ENCODE measurements around the gene SLC22A2.
"Not testable (repeated sequence)": the region's sequence is repeated elsewhere in the genome, so short reads cannot be mapped to it uniquely, and the experiment has no call there.

Gene SLC22A2

DNA sequence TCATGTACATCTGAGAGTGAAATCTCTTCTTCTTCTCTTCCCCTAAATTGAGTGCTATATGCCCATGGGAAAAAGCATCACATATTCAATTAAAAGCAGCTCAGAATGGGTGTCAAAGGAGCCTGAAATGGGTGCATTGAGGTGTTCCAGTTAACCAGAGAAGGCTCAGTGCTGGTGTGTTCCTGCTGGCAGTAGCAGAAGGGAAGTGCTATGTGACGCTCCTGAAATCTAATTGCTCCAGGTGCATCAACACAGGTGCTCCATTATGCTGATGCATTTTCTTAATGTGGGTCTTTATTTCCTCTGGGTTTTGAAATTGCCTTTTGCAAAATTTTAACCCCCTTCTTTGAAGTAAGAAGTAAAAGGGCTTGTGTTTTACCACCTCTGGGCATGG, 17.9 kb downstream of the SLC22A2 start:
- no peak for DNase-seq

DNA sequence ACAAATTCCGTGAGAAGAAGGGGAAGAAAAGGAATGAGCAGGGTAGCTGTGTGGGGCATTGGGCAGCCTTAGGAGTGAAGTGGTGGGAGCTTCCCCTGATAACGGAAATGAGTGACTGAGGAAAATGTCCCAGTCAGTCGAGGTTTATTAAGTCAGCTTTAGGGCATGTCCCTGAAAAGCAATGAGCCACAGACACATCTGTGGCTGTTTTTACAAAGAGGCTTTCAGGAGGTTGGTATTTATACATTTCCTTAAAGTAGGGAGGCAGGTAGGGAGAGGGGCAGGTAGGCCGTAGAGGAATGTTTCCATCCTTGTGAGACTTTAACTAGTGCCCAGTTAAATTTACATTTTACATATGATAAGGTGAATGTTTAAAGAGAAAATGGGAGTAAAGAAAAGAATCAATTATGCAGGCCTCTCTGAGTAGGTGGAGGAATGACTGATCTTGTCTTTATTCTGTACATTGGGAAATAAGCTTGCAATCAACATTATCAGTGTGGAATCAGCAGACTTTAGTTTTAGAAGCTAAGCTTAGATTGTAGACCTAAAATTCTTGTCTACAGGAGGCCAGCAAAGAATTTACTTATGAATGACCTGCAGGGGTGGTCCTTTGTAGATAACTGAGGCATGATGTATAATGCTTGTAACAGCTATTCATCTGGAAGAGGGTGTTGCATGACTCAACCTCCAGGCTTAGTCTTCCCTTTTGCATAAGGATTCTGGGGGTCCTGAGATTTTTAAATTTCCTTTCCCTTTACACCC, 18.5 kb downstream of the SLC22A2 start:
- DNase-seq = no peak

DNA sequence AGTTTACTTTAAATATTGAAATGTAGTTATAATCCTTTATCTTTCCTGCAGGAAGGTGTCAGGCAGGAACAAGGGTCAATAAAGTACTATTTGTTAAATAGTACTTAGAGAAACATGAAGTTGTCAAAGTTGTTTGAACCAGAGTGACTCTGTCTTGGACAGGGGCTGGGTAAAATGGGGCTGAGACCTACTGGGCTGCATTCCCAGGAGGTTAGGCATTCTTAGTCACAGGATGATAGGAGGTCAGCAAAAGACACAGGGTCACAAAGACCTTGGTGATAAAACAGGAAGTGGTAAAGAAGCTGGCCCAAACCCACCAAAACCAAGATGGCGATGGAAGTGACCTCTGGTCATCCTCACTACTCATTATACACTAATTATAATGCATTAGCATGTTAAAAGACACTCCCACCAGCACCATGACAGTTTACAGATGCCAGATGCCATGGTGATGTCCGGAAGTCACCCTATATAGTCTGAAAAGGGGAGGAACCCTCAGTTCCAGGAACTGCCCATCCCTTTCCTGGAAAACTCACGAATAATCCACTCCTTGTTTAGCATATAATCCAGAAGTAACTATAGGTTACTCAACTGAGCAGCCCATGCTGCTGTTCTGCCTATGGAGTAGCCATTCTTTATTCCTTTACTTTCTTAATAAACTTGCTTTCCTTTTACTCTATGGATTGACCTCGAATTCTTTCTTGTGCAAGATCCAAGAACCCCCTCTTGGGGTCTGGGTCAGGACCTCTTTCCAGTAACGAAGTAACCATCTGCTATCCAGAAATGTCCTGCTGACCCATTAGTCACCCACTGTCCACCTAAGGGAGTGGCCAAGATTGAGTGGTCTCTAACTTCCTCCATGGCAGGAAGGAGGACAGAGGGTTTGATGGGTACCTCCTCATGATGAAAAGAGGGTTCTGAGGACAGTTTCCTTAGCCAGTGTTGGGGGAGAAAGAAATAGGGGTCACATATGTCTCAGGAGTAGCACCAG, 19.6 kb downstream of the SLC22A2 start:
- no peak for DNase-seq

DNA sequence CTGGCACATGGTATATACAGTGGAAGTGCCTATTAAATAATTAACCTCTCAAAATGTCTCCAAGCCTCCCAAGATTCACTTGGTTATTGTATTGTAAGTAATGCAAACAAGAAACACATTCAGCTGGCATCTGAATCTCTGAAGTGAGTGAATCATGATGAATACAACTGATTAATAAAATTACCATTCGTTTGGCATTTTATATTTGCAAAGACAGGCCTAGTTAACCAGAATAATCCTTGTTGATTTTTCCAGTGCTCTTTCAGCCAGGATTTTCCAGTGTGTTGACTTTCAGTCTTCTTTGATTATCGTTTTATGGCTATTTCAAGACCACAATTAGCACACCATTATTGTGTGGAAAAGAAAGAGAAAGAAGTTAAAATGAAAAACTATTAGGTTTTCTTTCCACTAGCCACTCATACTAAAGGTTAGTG, 20.3 kb downstream of the SLC22A2 start:
- no peak for DNase-seq

DNA sequence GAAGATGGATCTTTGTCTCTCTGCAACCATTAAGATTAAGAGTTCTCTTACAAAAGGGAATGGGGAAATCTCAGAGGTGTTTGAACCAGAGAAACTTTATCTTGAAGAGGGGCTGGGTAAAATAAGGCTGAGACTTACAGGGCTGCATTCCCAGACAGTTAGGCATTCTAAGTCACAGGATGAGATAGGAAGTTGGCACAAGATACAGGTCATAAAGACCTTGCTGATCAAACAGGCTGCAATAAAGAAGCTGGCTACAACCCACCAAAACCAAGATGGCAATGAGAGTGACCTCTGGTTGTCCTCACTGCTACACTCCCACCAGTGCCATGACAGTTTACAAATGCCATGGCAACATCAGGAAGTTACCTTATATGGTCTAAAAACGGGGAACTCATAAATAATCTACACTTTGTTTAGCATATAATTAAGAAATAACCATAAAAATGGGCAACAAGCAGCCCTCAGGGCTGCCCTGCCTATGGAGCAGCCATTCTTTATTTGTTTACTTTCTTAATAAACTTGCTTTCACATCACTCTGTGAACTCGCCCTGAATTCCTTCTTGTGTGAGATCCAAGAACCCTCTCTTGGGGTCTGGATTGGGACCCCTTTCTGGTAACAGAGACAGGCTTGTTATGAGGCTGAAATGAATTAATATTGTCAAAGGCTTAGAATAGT, 20.9 kb downstream of the SLC22A2 start:
- DNase-seq = not testable (repeated sequence)

DNA sequence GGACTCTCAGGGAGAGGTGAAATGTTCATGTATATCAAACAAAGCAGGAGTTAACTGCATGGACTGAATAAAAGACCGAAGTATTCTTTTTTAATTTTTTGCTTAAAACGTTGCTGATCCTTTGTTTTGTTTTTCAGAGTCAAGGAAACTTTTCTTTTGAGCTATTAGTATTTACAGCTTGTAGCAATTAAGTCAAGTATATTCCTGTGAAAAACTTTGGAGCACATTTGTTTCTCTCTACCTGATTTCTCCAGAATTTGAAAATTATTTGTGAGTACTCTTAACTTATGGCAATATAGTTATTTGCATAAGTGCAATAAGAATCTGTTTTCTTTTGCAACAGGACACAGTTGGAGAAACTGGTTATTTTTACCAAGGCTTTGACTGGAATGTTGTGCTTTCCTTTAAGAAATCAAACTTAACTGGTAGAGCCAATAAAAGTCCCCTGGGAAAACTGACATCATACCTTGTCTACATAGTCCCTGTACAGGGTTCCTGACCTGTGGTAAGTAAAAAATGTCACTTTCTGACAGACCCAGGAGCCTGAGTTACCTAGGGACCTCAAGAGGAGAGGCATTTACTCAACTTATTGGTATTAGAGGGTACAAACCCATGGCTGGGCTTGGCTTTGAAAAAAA, 22.3 kb downstream of the SLC22A2 start:
- not testable (repeated sequence) for DNase-seq

DNA sequence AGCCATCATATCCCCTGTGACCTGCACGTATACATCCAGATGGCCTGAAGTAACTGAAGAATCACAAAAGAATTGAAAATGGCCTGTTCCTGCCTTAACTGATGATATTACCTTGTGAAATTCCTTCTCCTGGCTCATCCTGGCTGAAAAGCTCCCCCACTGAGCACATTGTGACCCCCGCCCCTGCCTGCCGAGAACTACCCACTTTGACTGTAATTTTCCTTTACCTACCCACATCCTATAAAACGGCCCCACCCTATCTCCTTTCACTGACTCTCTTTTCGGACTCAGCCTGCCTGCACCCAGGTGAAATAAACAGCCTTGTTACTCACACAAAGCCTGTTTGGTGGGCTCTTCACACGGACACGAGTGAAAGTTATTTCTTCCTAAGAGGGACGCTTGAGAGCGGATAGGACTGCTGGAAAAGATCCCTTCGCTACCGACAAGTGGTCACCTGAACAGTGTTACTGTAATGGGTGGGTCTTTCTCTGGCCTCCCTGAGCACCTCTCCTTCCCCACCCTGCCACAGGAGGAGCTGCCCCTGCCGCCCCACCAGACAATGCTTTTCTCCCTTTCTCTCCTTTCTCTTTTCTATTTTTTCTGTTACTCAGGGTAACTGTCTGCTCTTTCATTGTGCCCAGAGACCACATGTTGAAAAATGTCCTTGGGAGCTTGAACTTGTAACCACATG, 24.5 kb downstream of the SLC22A2 start:
- not testable (repeated sequence) for DNase-seq

DNA sequence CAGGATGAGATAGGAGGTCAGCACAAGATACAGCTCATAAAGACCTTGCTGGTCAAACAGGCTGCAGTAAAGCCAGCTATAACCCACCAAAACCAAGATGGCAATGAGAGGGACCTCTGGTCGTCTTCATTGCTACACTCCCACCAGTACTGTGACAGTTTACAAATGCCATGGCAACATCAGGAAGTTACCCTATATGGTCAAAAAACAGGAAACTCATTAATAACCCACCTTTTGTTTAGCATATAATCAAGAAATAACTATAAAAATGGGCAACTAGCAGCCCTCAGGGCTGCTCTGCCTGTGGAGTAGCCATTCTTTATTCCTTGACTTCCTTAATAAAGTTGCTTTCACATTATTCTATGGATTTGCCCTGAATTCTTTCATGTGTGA, 30.9 kb downstream of the SLC22A2 start:
- DNase-seq = no peak

DNA sequence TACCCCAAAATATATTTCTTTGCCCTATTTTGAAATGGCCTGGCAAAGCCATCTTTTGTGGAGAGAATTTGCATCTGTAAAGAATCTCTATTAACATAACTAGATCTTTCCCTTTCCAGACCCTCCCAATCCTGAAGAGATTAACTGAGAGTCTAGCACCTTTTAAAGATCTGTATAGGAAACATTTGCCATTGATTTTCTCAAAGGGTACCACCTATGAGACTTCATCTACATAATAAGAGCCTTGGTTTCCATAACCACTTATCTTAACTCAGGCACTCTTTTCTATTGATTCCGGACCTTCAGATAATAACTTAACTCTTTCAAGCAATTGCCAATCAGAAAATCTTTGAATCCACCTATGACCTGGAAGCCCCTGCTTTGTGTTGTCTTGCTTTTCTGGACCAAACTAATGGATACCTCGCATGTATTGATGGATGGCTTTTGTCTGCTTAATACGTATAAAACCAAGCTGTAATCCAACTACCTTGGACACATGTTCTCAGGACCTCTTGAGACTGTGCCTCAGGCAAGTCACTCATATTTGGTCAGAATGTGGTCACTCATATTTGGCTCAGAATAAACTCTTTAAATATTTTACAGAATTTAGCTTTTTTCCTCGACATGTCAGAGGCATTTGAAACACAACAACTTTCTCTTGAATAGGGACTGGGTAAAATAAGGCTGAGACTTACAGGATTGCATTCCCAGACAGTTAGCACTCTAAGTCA, 31.4 kb downstream of the SLC22A2 start:
- DNase-seq = no peak

DNA sequence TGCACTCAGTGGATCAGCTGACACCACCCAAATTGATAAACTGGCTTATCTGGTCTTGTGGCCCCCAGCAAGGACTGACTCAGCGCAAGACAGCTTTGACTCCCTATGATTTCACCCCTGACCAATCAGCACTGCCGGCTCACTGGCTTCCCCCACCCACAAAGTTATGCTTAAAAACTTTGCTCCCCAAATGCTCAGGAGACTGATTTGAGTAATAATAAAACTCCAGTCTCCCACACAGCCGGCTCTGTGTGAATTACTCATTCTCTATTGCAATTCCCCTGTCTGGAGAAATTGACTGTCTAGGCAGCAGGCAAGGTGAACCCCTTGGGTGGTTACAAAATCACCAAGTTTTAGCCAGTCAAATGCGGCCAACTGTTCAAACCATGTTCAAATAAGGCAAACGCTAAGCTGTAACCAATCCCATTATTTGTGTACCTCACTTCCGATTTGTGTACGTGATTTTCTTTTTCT, 32.5 kb downstream of the SLC22A2 start:
- no peak for DNase-seq

DNA sequence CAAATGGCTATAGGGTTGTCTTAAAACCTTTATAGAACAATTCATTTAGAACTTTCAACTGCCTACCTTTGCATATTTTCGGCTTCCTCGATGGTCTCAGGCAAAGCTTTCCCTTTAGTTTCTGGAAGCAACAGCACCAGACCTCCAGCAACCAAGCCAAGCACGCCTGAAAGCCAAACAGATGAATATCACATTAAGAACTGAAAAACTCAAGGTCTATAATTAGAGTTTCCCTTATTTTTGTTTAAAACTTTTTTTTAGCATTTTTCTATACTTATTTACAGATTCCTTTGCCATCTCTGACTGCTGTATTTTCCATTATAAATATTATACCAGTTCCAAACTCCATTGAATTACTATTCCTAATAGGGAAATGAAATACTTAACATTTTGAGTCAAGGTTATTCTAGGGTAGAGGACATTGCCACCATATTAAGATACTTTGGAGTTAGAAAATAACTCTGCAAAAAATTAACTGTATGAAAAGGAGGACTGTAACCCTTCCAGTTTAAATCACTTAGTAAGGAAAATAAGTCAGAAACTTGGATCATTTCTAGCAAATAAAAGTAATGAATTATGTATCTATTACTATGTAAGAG, 33.9 kb downstream of the SLC22A2 start:
- no peak for DNase-seq

DNA sequence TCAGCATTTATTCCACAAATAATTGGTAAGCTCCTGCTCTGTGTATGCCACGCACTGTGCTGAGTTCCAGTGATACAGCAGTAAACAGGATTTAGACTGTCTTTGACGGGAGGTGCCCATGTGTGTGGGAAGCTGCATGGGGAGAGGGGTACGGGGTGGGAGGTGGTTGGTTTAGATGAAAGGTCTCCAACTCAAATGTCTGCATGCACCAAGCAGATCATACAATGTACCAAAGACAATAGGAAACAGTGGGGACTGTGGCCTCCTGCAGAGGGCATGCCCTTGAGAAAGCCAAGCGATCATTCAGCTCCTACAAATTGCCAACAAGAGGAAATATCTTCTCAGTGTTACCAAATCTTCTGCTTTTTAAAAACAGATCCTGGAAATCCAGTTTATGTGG, 36.1 kb downstream of the SLC22A2 start:
- no peak for DNase-seq

DNA sequence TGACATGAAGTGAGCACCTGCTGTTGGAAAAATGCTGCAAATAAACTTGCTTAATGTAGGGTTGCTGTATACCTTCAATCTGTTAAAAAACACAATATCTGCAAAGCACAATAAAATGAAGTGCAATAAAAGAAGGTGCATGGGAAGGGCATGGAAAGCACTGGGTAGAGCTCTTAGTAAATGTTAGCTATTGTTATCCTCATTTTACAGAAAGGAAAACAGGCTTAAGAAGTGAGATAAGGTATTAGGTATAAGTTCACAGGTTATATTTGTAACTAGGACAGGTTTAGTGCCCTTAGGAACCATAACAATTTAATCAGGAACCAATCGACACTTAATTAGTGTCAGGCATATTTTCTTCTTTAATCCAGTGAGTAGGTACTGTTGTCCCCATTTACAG, 36.7 kb downstream of the SLC22A2 start:
- DNase-seq = no peak

DNA sequence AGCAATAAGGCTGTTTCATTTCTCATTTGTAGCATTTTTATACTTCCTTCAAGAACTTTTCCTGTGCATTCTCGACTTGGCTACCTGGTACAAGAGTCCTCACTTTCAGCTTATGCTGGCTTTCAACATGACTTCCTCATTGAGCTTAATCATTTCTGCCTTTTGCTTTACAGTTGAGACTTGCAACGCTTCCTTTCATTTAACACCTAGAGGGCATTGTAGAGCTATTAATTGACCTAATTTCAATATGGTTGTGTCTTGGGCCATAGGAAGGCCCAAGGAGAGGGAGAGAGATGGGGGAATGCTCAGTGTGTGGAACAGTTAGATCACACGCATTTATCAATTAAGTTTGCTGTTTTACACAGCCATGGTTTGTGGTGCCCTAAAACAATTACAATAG, 37.2 kb downstream of the SLC22A2 start:
- DNase-seq = no peak

DNA sequence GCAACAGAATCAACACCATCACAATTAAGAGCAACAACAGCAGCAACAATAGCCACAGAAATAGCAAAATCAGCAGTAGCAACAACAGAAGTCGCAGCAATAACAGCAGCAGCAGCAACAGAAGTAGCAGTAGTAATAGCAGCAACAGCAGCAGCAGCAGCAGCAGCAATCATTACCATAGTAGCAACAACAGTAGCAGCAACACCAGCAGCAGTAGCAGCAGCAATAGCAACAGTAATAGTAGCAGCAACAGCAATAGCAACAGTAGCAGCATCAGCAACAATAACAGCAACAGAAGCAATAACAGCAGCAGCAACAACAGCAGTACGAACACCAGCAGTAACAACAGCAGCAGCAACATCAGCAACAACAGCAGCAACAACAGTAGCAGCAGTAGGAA, 39.8 kb downstream of the SLC22A2 start:
- no peak for DNase-seq

DNA sequence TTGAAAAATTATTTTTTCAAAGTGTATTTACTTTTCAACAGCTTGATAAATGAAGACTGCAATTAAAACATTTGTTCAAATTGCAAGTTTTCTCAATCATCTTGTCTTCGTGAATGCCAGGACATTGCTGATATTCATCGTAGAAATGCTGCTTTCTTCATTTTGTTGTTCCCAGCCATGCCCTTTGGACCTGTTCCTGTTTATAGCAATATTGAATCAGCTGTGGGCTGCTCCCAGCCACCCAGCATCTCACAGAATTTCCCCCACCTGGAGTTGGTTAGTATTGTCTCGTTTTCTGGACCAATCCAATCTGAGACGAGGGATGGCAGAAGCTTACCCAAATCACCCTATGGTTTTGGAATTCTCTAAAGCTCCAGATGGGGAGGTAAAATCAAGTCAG, 40.8 kb downstream of the SLC22A2 start:
- no peak for DNase-seq

DNA sequence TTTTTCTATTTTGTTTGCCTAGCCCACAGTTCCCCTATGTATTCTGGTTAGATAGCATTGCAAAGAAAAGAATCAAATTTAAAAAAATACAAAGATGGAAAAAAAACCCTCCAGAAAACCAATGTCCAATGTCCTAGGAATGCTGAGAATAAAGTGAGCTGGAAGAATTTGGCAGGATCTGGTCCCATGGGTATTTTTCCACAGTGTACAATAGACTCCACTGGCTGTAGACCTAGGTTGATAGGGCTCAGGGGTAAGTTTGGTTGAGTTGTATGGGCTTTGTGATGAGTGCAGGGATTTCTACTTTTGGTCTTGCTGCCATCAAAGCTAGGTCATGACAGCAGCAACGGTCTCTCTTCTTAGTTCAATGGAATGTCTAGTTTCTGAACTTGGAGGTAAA, 41.5 kb downstream of the SLC22A2 start:
- no peak for DNase-seq

DNA sequence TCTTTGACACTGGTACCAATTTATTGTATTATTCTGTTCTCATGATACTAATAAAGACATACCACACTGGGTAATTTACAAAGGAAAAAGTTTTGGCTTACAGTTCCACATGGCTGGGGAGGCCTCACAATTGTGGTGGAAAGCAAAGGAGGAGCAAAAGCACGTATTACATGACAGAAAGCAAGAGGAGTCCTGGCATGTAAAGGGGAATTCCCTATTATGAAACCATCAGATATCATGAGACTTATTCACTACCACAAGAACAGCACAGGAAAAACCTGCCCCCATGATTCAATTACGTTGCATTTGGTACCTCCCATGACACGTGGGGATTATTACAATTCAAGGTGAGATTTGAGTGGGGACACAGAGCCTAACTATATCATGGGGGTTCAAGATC, 43.4 kb downstream of the SLC22A2 start:
- DNase-seq = no peak

DNA sequence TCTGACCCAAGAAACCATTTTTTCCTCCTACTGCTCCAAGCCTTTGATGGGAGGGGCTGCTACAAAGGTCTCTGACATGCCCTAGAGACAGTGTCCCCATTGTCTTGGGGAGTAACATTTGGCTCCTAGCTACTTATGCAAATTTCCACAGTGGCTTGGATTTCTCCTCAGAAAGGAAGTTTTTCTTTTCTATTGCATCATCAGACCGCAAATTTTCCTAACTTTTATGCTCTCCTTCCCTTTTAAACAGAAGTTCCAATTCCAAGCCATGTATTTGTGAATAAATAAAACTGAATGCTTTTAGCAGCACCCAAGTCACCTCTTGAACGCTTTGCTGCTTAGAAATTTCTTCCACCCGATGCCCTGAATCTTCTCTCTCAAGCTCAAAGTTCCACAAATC, 51.0 kb downstream of the SLC22A2 start:
- no peak for DNase-seq

DNA sequence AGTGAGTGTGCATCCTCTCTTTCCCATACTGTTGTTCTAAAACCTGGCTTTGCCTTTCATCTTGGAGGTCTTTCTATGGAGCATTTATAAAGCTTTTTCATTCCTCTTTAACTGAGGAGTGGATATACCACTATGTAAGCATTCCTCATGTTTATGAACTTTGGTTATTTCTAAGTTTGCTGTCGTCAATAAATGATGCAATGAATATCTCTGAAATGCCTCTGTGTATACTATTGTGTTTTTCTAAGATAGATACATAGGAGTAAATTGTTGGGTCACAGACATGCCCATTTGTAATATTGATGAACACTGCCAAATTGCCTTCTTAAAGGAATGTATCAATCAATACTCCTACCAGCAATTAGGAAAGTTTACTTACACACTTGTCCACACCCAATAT, 53.9 kb downstream of the SLC22A2 start:
- DNase-seq = no peak

DNA sequence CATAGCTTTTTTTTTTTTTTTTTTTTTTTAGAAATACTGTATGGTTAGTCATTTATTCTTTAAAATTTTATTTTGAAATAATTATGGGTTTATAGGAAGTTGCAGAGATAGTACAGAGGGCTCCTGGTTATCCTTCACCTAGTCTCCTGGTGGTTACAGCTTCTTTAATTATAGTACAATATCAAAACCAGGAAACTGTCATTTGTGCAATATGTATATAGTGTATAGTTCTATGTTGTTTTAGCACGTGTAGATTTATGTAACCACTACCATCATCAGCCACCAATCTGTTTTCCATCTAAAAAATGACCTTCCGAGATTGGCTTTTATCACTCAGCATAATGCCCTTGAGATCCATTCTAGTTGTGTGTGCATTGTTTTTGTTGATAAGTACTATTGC, 54.7 kb downstream of the SLC22A2 start:
- DNase-seq = no peak

Measured in T-helper 1 cell (primary cell).